MM.1S (cell line): ENCODE data around the gene PFDN1.

Experiments used
- DNase-seq: peaks from one replicate; pipeline ENCODE4 v3.0.0-alpha.2; 2015
- H2AFZ ChIP-seq: fragments of 300-600 bp; sonication (generic); 2 replicates; pipeline ENCODE4 v1.6.0; 2016; ENCODE audit warnings: antibody characterized with exemption, low read length
- H3F3A ChIP-seq: fragments of 300-600 bp; sonication (generic); 2 replicates; pipeline ENCODE4 v1.6.1; 2016; ENCODE audit warnings: mild to moderate bottlenecking, antibody characterized with exemption, low read length, moderate library complexity, mixed read lengths; ENCODE audit not compliant: insufficient read depth
- H3K27ac ChIP-seq: fragments of 300-600 bp; sonication (generic); 2 replicates; pipeline ENCODE4 v1.5.1; 2016; ENCODE audit warnings: mild to moderate bottlenecking, low read length
- H3K27me3 ChIP-seq: fragments of 300-600 bp; sonication (generic); replicated peaks from 2 replicates; pipeline ENCODE4 v1.6.0; 2016; ENCODE audit warnings: low read length; ENCODE audit not compliant: insufficient read depth
- H3K36me3 ChIP-seq: fragments of 300-600 bp; sonication (generic); replicated peaks from 2 replicates; pipeline ENCODE4 v1.6.1; 2016; ENCODE audit warnings: mild to moderate bottlenecking, low read length, mixed read lengths; ENCODE audit not compliant: insufficient read depth
- H3K4me1 ChIP-seq: fragments of 300-600 bp; sonication (generic); 2 replicates; pipeline ENCODE4 v1.6.1; 2016; ENCODE audit warnings: low read length, mixed read lengths
- H3K4me2 ChIP-seq: fragments of 300-600 bp; sonication (generic); 2 replicates; pipeline ENCODE4 v1.6.0; 2016; ENCODE audit warnings: low read depth, low read length
- H3K4me3 ChIP-seq: fragments of 300-600 bp; sonication (generic); 2 replicates; pipeline ENCODE4 v1.5.1; 2016; ENCODE audit warnings: low read length, mixed read lengths
- H3K79me2 ChIP-seq: fragments of 300-600 bp; sonication (generic); 2 replicates; pipeline ENCODE4 v1.6.1; 2016; ENCODE audit warnings: mixed run types, low read length, mixed read lengths
- H3K9ac ChIP-seq: fragments of 300-600 bp; sonication (generic); 2 replicates; pipeline ENCODE4 v1.6.1; 2016; ENCODE audit warnings: low read length, mixed read lengths
- H3K9me2 ChIP-seq: fragments of 300-600 bp; sonication (generic); replicated peaks from 2 replicates; pipeline ENCODE4 v1.6.1; 2016; ENCODE audit warnings: mild to moderate bottlenecking, low read length, mixed read lengths; ENCODE audit not compliant: insufficient read depth
- H3K9me3 ChIP-seq: fragments of 300-600 bp; sonication (generic); replicated peaks from 2 replicates; pipeline ENCODE4 v1.6.1; 2016; ENCODE audit warnings: mild to moderate bottlenecking, low read length, mixed read lengths; ENCODE audit not compliant: insufficient read depth
- H4K20me1 ChIP-seq: fragments of 300-600 bp; sonication (generic); 2 replicates; pipeline ENCODE4 v1.6.1; 2016; ENCODE audit warnings: mild to moderate bottlenecking, low read length, moderate library complexity, mixed read lengths; ENCODE audit not compliant: insufficient read depth
- EZH2 ChIP-seq: fragments of 300-600 bp; sonication (generic); optimal IDR thresholded peaks from 2 replicates; pipeline ENCODE3; 2017; ENCODE audit warnings: low read depth, mild to moderate bottlenecking, antibody characterized with exemption, low read length, mixed read lengths
- EZH2phosphoT487 ChIP-seq: fragments of 300-600 bp; sonication (generic); IDR thresholded peaks from 2 replicates; pipeline ENCODE4 v1.6.1; 2018; ENCODE audit warnings: antibody characterized with exemption, low read length
- TF ChIP-seq, protein P1 (sequence below): fragments of 300-600 bp; sonication (generic); IDR thresholded peaks from 2 replicates; pipeline ENCODE4 v1.5.1; 2016; ENCODE audit warnings: antibody characterized with exemption, low read length, mixed read lengths

PFDN1 gene

DNA sequence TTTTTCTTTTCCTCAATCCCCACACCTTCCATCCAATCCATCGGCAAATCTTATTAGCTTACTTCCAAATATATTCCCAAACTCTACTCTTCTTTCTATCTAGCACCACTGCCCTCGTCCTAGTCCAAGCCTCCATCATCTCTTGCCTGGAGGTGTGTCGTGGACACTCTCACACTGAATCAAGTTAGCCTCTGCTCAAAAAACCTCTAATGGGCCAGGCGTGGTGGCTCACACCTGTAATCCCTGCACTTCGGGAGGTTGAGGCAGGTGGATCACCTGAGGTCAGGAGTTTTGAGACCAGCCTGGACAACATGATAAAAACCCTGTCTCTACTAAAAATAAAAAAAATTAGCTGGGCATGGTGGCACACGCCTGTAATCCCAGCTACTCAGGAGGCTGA, 46.2 kb downstream of the PFDN1 start:
- Histone ChIP-seq H3K27ac (no peak overlapping the region), H3K9me3 (no peaks in the 10 kb centered on the region), H3F3A (peaks cover 9% of the 10 kb centered on the region), H3K9ac (no peak overlapping the region), H3K4me3 (no peak overlapping the region), H3K4me2 (no peak overlapping the region), H3K36me3 (no peaks in the 10 kb centered on the region), H3K79me2 (peaks cover 63% of the 10 kb centered on the region), H3K9me2 (no peaks in the 10 kb centered on the region), H2AFZ (no peak overlapping the region), H3K27me3 (no peaks in the 10 kb centered on the region), H3K4me1 (peaks cover 15% of the 10 kb centered on the region), H4K20me1 (no peaks in the 10 kb centered on the region)
- TF ChIP-seq, protein P1, sequence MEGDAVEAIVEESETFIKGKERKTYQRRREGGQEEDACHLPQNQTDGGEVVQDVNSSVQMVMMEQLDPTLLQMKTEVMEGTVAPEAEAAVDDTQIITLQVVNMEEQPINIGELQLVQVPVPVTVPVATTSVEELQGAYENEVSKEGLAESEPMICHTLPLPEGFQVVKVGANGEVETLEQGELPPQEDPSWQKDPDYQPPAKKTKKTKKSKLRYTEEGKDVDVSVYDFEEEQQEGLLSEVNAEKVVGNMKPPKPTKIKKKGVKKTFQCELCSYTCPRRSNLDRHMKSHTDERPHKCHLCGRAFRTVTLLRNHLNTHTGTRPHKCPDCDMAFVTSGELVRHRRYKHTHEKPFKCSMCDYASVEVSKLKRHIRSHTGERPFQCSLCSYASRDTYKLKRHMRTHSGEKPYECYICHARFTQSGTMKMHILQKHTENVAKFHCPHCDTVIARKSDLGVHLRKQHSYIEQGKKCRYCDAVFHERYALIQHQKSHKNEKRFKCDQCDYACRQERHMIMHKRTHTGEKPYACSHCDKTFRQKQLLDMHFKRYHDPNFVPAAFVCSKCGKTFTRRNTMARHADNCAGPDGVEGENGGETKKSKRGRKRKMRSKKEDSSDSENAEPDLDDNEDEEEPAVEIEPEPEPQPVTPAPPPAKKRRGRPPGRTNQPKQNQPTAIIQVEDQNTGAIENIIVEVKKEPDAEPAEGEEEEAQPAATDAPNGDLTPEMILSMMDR: no peak
- TF ChIP-seq EZH2 (no peak), EZH2phosphoT487 (no peak)
- no peak for DNase-seq

DNA sequence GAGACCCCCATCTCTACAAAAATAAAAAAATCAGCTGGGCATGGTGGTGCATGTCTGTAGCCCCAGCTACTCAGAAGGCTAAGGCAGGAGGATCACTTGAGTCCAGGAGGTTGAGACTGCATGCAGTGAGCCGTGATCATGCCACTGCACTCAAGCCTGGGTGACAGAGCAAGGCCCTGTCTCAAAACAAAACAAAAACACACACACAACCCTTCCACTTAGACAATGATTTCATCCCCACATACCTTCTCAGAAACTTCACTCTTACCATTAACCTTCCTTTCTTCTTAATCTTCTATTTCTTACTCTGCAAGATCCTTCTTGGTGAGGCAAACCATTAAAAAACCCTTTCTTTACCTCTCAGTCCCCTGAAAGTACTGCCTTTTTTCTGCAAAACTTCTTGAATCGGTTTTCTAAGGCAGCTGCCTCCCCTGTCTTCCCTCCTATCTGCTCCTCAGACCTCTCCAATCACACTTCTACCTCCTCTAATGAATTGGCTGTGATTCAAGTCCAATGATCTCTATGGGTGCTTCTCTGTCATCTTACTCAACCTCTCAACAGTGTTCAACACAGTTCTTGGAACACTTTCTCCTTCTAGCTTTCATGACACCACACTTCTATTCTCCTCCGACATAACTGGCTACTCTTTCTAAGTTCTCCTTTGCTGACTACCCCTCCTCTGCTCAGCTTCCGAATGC, 47.3 kb downstream of the PFDN1 start:
- TF ChIP-seq EZH2phosphoT487 (no peak), EZH2 (no peak)
- TF ChIP-seq, protein P1: no peak
- Histone ChIP-seq H3K27ac (no peak overlapping the region), H3K36me3 (no peaks in the 10 kb centered on the region), H3K4me3 (no peak overlapping the region), H3K27me3 (no peaks in the 10 kb centered on the region), H4K20me1 (no peaks in the 10 kb centered on the region), H3K9ac (no peak overlapping the region), H3K9me3 (no peaks in the 10 kb centered on the region), H3K9me2 (no peaks in the 10 kb centered on the region), H2AFZ (no peak overlapping the region), H3K4me2 (no peak overlapping the region), H3K4me1 (peaks cover 24% of the 10 kb centered on the region), H3K79me2 (peaks cover 61% of the 10 kb centered on the region), H3F3A (peaks cover 19% of the 10 kb centered on the region)
- DNase-seq: no peak

DNA sequence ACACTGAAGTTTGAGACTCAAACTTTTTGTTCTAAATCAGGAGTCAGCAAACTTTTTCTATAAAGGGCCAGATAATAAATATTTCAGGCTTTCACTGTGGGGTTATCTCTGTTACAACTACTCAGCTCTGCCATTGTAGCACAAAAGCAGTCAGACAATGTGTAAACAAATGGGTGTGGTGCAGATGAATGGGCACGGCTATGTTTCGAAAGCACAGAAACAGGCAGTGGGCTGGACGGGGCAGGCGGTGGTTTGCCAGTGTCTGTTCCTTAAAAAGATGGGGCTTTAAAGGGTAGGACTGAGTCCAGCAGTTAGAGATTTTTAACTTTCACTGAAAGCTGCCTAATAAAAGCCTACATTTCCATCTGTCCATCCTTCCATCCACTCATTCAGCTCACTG, 48.9 kb downstream of the PFDN1 start:
- H3K79me2 ChIP-seq: peaks cover 62% of the 10 kb centered on the region
- H3K4me1 ChIP-seq: peaks cover 39% of the 10 kb centered on the region
- no peak for DNase-seq

More for the DNA sequence above, 48.9 kb downstream of the PFDN1 start:
- TF ChIP-seq, protein P1: no peak
- no peak for TF ChIP-seq EZH2phosphoT487
- Histone ChIP-seq H3K9ac (no peak overlapping the region), H3K4me2 (no peak overlapping the region), H3K27me3 (no peaks in the 10 kb centered on the region), H2AFZ (no peak overlapping the region), H3F3A (peaks cover 25% of the 10 kb centered on the region), H4K20me1 (no peaks in the 10 kb centered on the region), H3K9me2 (no peaks in the 10 kb centered on the region), H3K4me3 (no peak overlapping the region), H3K9me3 (no peaks in the 10 kb centered on the region), H3K36me3 (no peaks in the 10 kb centered on the region), H3K27ac (no peak overlapping the region)
